GM21360 (cell line): ENCODE data around the gene SESN3.
"Not testable (repeated sequence)": the region's sequence is repeated elsewhere in the genome, so short reads cannot be mapped to it uniquely, and the experiment has no call there.

Source experiments
- ATAC-seq: cut with Tn5 transposase; IDR thresholded peaks from one replicate; pipeline ENCODE4 v1.9.1; 2021; ENCODE audit warnings: mild to moderate bottlenecking, moderate library complexity; ENCODE audit not compliant: unreplicated experiment

SESN3 gene

DNA sequence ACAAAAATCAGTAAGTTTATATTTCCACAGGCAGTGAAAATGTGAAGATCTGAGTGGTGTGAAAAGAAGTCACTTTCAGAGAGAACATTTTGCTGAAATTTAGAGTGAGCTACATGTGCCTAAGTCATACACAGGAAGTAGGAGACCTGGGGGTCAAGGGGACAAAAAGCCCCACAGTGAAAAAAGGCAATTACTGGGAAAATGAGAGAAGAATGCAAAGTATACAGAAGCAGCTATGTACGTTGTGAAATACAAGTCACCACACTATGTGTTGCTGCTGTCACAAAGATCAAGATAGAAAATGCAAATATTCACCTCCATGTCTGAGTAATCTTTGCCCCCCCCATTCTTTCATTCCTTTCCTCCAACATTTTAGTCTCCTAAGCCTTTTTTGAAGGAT, 21.6 kb upstream of the SESN3 start:
- no peak for ATAC-seq

DNA sequence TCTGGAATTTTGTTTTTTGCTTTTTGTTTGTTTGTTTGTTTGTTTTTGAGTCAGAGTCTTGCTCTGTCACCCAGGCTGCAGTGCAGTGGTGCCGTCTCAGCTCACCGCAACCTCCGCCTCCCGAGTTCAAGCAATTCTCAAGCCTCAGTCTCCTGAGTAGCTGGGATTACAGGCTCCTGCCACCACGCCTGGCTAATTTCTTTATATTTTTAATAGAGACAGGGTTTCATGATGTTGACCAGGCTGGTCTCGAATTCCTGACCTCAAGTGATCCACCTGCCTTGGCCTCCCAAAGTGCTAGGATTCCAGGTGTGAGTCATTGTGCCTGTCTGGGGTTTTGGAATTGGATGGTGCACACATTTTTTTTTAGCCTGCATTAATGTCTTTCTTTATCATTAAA, 20.9 kb upstream of the SESN3 start:
- not testable (repeated sequence) for ATAC-seq

DNA sequence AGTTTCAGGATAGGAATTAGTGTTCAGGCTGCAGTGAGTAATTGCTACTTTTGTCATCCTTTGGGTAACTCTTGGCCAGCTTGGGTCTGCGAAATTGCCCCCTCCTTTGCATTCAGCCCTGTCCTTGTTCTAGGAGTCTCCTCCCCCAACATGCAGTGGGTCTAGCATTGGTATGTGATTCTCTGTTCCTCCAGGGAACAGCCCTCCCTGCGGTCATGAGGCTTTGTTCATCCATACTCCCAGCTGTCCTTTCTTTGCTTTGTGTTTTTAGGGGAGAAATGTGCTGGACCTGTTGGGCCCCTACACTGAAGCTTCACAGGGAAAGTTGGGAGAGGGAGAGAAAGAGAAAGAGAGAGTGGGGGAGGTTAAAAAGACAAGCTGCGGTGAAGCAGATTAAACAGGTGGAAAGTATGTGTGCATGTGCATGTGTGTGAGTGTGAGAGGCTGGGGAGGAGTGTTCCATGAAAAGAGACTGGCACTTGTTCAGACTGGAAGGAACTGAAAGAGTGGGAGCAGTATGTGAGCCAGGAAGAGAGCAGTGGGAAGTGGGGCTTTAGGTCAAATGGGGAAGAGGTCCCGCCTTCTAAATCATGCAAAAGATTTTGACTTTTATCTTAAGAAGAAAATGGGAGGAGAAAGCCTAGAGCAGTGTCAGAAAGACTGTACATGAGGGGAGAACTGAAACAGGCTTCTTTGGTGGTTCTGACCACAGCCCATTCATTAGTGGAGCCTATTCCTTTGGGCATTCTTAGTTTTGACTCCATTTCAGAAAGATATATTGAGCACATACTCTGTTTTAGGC, 17.9 kb upstream of the SESN3 start:
- ATAC-seq: peak; percentile 90

DNA sequence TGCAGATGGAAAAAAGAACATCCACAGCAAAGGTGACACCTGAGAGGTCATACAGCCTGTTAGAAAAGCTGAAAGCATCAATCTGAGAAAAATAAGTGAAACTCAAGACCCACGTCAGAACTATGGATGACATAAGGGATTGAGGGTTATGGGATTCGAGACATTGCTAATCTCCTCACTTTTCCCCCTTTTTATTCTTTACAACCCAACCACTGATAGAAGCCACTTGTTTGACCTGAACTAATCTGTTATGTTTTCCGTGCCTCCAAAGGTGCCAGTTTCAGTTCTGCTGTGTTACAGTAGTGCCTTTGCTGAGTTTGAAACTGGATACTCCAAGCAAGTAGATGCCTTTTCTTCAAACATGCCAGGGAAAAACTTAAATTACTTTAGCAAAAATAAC, 16.9 kb upstream of the SESN3 start:
- ATAC-seq: no peak

DNA sequence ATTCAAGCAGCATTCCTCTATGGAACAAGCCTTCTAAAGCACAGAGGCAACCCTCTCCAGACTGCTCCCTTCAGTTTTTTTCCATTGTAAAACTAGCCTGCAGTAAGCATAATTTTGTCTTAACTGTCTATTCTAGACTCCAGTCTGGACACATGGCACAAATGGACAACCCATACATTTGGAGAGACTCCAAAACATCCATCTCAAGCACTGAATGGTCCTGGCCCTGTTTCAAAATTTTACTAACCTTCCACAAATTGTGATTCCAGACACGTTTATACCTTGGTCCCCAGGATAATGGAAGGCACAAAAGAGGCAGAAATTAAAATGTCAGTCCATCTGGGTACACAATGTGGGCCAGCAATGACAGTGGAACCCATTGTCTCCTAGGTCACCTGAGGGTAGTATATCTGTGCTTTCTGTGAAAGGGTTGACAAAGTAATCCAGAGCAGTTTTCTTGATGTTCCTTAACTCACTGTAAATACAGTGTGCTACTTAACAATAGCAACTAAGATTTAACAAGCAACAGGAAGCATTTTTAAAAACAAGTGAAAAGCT, 16.2 kb upstream of the SESN3 start:
- no peak for ATAC-seq

DNA sequence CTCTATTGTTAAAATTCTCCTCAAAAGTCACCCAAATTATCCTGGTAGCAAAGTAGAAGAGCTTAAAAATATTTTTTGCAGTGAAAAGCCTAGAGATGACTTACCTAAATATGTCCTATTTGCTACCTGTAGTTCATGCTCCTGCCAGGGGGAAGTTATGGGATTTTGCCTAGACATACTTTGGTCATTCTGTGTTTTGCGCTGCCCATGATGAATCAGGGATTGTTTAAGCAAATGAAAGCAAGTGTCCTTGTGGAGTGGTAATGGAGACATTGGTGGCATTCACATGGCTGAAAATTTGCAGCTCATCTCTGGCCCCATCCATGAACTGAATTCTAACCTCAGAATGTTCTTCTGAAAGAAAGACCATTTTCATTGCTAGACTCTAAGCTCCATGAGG, 14.6 kb upstream of the SESN3 start:
- no peak for ATAC-seq

DNA sequence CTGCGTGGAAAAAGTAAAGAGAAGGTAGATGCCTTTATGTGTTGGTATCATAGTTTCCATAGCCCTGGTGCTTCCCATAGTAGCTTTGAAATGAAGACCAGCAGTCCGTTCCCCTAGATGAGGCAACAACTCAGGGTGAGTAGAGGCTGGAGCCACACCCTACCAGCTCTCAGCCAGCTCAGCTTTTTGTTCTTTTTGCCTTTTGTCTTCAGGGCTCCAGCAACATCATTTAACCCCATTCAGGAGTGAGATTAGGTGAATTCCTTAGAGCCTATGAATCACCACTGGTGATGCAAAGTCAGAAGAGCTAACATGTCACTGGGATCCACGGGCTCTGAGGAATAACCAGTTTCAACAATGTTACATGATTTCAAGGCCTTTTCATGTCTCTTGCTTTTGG, 14.0 kb upstream of the SESN3 start:
- no peak for ATAC-seq

DNA sequence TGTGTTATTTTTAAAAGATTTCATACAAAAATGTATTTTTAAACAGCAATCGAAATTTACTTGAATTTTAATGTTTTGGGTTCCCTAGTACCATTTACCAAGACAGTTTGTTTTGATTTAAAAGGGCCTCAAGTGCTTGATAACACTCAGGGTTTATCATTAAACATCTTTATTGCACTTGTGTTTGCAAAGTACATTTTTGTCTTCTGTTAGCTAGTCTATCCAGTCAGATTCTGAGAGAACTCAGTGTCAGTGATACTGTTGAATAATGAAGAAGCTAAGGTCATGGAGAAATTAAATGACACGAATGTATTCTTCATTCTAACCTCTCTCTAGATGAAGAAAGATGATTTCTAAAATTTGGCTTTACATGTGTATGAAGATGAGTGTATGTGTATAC, 12.7 kb upstream of the SESN3 start:
- ATAC-seq: no peak

DNA sequence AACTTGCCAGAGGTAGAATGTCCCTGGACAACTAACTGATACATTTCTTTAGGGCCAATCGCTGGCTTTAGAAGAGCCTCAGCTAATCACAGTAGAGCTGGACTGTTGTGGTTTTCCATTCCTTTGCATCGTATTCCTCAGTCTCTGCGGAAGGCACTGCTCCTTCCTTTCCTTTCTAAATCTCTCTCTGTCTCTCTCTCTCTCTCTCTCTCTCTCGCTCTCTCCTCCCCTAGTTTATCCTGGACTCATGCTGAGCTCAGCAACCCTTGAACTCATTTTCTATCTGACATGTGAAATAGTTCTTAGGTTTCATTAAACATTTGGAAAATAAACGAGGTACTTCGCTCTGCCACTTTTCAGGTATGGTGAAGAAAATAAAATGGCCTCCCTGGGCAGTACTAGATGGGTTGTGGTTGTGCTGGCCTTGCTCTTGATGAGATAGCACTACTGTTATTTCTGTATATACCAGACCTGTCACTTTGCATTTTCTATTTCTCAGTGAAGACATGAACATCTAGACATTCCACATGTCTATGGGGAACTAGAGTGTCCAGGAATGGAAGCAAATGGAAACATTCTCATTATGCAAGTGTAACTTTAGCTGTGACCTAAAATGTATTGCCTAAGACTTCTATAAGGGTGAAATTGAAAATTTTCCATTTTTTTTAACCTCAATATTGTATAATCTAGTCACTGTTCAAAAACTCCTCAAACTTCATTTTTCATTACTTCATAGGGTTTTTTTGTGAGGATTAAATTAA, 12.0 kb upstream of the SESN3 start:
- no peak for ATAC-seq

DNA sequence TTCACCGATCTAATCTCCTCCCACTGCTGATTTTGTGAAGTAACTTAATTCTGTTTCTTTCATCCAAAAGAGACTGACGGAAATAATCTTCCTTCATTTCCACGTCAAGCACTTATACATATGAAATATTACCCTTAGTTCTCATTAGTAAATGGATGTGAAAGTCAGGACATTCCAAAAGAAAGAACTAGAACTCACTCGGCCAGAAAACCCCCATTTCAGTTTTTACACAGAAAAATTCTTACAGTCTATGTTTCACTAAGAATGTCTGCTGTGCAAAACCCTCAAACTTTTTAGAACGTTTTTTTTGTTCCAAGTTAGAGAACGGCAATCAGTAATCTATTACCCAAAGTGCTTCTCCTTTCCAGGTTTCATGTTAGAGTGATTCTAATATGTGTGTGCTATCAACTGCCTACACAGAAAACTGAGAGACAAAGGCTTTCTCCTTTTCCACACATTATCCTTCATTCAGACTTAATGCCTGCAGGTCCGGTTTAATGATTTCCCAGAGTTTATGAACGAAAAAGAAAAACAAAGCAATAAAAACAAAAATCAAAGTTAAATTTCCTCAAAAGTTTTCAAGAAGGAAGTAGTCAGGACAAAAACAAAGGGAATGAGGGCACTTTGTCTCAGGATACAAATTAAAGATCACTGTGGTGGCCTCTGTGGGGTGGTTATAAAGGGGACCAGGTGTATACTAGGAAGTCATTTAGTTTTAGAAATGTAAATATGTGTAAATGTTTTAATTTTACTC, 11.3 kb upstream of the SESN3 start:
- peak; percentile 26 for ATAC-seq

DNA sequence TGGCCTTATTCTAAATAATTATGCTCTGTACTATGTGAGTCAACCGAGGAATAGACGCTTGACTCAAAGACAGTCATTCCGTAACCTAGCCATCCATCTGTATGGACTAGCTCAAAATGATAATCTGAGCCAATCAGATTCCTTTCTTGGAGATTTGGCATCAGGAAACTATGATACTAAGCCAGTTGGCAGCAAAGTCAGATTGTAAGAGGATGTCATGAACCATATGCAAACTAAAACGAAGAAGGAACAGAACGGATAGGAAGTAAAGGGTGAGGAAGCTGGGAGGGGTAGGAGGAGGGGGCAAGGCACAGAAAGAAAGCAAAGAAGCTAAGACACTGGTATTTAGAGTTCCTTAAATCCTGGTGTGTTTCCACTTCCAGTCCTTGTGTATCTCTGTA, 10.7 kb upstream of the SESN3 start:
- ATAC-seq: peak; percentile 77

DNA sequence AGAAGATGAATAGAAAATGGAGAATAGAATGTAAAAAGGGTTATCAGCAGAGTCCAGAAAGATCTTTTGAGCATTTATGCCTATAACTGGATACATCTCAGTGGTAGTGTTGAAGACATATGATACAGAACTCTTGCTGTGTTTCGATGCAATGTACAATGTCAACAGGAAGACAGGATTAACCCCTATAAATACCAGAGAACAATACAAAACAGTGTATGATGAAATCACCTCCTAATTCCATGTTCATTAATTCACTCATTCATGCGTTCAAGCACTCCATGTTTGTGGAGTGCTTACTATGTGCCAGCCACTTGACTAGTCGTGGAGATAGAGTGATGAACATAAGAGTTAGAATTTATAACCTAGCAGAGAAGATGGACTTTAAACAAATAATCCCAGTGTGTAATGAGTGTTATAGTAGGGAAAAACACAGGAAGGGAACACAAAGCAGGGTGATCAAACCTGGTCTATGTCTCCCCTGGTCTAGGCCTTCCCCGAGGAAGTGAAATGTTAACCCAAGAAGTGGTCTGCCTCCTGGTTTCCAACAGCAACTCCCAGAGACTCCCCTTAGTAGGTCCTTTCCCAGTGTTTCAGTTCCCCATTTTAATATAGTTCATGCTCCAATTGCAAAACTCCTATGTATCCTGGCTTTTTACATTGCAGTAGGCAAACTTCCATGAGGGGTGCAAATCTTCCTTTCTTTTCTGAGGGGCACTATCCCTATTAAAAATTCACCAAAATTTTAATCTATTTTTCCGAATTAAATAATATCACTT, 9.1 kb upstream of the SESN3 start:
- no peak for ATAC-seq

DNA sequence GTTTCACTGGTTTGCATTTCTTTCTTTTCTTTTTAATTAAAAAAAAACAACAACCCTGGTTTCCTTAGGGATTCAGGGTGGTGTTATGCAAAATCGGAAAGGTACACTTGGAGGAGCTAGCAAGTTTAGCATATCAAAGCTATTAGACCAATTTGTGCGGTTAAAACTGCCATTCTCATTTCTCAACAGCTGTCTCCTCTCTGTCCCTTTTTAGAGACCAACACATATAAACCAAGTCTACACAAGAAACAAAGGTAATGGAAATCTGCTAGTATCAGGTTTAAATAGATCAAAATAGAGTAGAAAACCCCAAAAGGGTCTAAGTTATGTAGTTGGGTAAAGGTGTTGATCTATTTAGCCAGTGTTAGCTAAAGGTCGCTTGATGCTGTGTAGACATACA, 1.7 kb upstream of the SESN3 start:
- ATAC-seq: no peak

DNA sequence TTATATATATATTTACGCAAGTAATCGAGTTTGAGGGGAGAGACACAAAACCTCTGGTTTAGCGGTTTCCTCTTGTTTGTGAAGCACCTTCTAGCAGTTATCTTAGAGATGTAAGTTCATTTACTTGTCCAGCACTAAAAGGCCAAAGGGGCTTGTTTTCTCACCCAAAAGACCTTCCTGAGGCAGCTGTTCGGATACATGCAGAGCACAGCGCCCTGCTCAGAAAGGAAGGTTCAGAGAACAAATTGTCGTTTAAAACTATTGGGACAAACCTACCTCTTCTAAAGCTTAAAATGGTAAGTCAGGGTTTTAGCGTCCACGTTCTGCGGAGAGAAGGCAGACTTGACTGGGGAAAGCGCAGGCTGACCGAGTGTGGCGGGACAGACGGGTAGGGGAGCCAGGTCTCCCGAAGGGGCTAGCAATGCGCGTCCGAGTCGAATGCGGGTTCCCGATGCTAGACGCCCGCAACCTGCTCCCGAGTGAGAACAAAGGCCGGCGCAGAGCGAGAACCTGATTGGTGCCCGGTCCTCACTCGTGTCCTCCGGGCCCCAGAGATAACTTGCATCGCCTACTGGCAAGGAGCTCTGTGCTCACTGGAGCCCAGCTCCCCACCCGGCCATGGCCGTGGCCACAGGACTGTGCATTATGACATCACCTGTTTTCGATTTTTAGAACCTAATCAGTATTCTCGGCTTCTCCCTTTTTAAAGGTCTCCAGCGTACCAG, 1.0 kb upstream of the SESN3 start:
- ATAC-seq: peak; percentile 34

DNA sequence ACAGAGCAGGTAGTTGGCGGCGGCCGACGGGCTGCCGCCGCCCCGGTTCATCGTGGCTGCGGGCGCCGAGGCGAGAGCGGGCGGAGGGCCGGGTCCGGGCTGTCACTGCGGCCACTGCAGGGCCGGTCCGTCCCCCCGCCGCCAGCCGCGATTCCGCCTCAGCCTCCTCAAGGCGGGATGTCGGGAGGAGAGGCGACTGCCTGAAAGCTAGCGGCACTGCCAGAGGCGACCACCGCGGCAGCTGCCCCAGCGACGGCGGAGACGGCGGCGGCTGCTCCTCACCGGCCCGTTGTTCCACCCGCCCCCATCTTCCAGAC, 234 bp downstream of the SESN3 start:
- peak; percentile 7 for ATAC-seq

DNA sequence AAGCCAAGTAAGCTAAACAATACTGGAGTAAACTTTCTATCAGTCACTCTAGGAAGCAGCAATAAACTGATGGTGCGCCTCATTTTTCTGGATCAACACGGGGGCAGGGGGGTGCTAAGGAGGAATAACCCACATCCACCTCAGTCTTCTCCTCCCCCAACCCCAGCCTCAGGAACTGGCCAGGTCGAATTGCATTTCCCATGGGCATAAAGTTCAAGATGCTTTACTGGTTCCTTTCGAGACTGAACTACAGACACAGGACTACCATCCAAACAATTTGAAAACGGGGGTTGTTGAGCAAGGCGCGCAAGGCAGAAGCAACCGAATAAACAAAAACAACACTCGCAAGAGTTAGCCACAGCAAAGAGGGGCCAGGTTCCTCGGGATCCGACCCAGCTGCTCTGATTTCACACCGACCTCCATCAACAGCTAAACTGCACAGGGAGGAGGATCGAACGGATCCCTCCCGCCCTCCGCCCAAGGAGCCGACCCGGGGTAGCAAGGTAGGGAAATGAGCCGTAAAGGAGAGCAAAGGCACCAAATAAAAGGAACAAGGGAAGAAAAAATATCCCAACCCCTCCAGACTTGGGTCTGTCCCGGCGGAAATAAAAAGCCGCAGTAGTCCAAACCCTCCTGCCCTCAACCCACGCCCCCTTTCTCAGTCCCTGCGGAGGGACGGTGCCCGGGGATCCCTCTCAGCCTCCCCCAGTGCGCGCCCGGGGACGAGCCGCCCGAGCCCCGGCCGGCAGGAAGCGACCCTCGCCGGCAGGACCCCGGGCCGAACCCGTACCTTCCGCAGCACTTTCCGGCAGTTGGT, 801 bp downstream of the SESN3 start:
- no peak for ATAC-seq

DNA sequence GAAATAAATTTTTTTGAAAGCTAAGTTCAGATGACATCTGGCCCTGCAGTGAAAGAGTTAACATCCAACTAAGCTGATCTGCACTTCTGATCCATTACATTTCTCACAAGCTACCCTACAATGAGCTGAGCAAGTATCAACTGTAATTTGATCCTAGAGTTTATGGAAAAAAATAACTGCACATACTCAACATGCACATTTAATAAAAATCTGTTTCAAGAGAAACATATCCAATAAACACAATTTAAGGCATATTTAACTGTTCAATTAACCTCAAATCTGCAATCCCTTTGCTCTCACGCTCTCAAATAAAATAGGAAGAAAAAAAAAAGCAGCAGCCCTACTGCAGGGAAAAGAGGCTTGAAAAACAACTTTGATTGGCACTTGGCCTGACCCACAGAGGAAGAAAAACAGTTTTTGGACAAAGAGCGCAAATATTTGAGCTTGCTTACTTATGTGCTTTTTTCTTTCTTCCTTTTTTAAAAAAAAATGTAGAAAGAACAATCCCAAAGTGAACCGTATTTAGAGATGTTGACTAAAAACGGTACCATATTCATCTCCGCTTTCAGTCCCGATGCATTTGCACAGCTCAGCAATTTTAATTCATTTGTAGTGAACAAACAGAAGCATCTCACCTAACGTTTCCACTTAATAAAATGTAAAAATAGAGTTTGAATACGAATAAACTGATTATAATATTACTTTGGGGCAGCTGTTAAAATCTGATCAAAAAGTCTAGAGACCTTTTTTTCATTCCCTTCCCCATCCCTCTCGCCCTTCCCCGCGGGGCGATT, 1.6 kb downstream of the SESN3 start:
- no peak for ATAC-seq

DNA sequence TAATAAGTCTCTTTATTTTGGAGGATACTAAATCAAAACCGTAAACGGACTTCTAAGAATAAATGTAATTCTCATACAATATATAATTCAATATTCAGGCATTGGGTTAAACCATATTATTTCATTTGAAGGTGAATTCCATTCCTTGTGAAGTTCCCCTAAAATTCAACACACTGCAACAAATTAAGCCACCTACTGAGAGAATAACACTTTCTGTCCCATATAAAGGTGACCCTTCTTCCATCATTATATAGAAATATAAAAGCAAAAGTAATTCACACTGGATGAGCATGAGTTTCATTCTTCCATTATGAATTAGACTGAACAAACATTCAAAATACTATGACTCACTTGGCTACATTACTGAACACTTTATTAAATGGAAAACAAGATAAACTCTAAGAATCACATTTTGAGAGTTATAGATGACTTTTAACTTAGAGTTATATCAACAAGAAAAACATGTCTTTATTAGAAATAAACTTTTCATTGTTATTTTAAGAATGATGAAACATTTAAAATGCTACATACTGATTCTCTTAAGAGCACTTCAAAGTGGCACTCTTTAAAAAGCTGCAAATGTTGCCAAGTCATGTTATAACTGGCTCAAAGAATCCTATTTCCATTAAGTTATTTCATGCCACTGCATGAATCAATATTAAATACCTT, 2.8 kb downstream of the SESN3 start:
- no peak for ATAC-seq
